ENCODE measurements around the gene ZXDC.

The ZXDC gene

GRCh38 chr3:126397610-126398422 is 77.9 kb downstream of the ZXDC start:
- DNase-seq (ENCODE audit: low spot score) = no peak

GRCh38 chr3:126396536-126396935 is 79.2 kb downstream of the ZXDC start:
- no peak for DNase-seq (ENCODE audit: low spot score)

- DNase-seq (ENCODE audit: low spot score) = no peak
These were observed 79.7 kb downstream of the ZXDC start for GRCh38 chr3:126395846-126396513.

- no peak for DNase-seq (ENCODE audit: low spot score)
These were observed 80.7 kb downstream of the ZXDC start for GRCh38 chr3:126394977-126395321.

- DNase-seq (ENCODE audit: low spot score) = peak; percentile 48
These were observed 81.3 kb downstream of the ZXDC start, which contains the start of gene CFAP100 for GRCh38 chr3:126394179-126394976. CFAP100 (plus strand) TSS chr3:126394909; CDS start chr3:126396001, 1,092 bp downstream.

GRCh38 chr3:126393563-126393962 is 82.1 kb downstream of the ZXDC start:
- DNase-seq (ENCODE audit: low spot score) = no peak

GRCh38 chr3:126392246-126392645 is 83.4 kb downstream of the ZXDC start:
- no peak for DNase-seq (ENCODE audit: low spot score)

GRCh38 chr3:126391631-126392030 is 84.1 kb downstream of the ZXDC start:
- no peak for DNase-seq (ENCODE audit: low spot score)

GRCh38 chr3:126390751-126391150 is 84.9 kb downstream of the ZXDC start:
- DNase-seq (ENCODE audit: low spot score) = no peak

GRCh38 chr3:126390201-126390600 is 85.5 kb downstream of the ZXDC start:
- no peak for DNase-seq (ENCODE audit: low spot score)

GRCh38 chr3:126389794-126390146 is 85.9 kb downstream of the ZXDC start:
- DNase-seq (ENCODE audit: low spot score) = no peak

- peak; percentile 60 for DNase-seq (ENCODE audit: low spot score)
These were observed 86.4 kb downstream of the ZXDC start for GRCh38 chr3:126389112-126389793.

All from SK-N-DZ (cell line).